Keratinocyte (primary cell): ENCODE data around the gene CDK14. TPM values are rescaled to one million over a fixed set of nuclear protein-coding genes. Genes with fewer than 3 reads are reported as not detected.
"Not testable (repeated sequence)": the region's sequence is repeated elsewhere in the genome, so short reads cannot be mapped to it uniquely, and the experiment has no call there.

Source experiments
- DNase-seq: peaks from one replicate; pipeline ENCODE4 v3.0.0-alpha.2; 2011; ENCODE audit warnings: low read depth, missing footprints, low spot score
- FAIRE-seq: peaks from 2 replicates; lab custom pipeline; 2011; peaks lifted over from hg19 to GRCh38; lab: Jason Lieb, UNC
- H2AFZ ChIP-seq: 2 replicates; pipeline ENCODE4 v1.6.0; 2012; ENCODE audit warnings: low read length, control low read depth, inconsistent platforms; ENCODE audit not compliant: control insufficient read depth
- H3K27ac ChIP-seq: 2 replicates; pipeline ENCODE4 v1.5.1; 2011; ENCODE audit warnings: low read length; ENCODE audit not compliant: control insufficient read depth, insufficient read depth
- H3K27me3 ChIP-seq: 3 replicates; pipeline ENCODE4 v1.6.0; 2011; ENCODE audit warnings: low read length; ENCODE audit not compliant: control insufficient read depth, insufficient read depth; ENCODE audit errors: extremely low read depth
- H3K36me3 ChIP-seq, 2 experiments: 2 replicates in 1 of 2; 3 replicates in 1 of 2; pipeline ENCODE4 v1.5.1; 2011; ENCODE audit warnings: low read length in 2 of 2, mild to moderate bottlenecking in 1 of 2; ENCODE audit not compliant: control insufficient read depth in 2 of 2, insufficient read depth in 2 of 2; ENCODE audit errors: extremely low read depth in 1 of 2
- H3K4me1 ChIP-seq: 3 replicates; pipeline ENCODE4 v1.5.1; 2011; ENCODE audit warnings: low read length; ENCODE audit not compliant: control insufficient read depth, insufficient read depth; ENCODE audit errors: extremely low read depth
- H3K4me2 ChIP-seq: 3 replicates; pipeline ENCODE4 v1.6.0; 2011; ENCODE audit warnings: low read depth, low read length; ENCODE audit not compliant: control insufficient read depth, insufficient read depth; ENCODE audit errors: extremely low read depth
- H3K4me3 ChIP-seq, 3 experiments: fragments of 200-600 bp in 1 of 3; sonication (generic) in 1 of 3; 2 replicates in 2 of 3; 3 replicates in 1 of 3; pipeline ENCODE4 v1.5.1; 2011 to 2016; ENCODE audit warnings: low read length in 3 of 3, mild to moderate bottlenecking in 3 of 3, control low read depth in 2 of 3, inconsistent platforms in 1 of 3, low read depth in 1 of 3, mixed read lengths in 1 of 3, mixed run types in 1 of 3, moderate library complexity in 1 of 3; ENCODE audit not compliant: control insufficient read depth in 2 of 3, insufficient read depth in 2 of 3; ENCODE audit errors: extremely low read depth in 1 of 3
- H3K79me2 ChIP-seq: 2 replicates; pipeline ENCODE4 v1.6.0; 2012; ENCODE audit warnings: low read length; ENCODE audit not compliant: control insufficient read depth, insufficient read depth
- H3K9ac ChIP-seq: 3 replicates; pipeline ENCODE4 v1.6.0; 2011; ENCODE audit warnings: low read length; ENCODE audit not compliant: control insufficient read depth, insufficient read depth; ENCODE audit errors: extremely low read depth
- H3K9me1 ChIP-seq: 3 replicates; pipeline ENCODE4 v1.6.0; 2011; ENCODE audit warnings: low read length; ENCODE audit not compliant: control insufficient read depth, insufficient read depth; ENCODE audit errors: extremely low read depth
- H3K9me3 ChIP-seq: 2 replicates; pipeline ENCODE4 v1.5.1; 2012; ENCODE audit warnings: low read depth, low read length; ENCODE audit not compliant: control insufficient read depth
- H4K20me1 ChIP-seq: 3 replicates; pipeline ENCODE4 v1.6.0; 2011; ENCODE audit warnings: low read length; ENCODE audit not compliant: control insufficient read depth, insufficient read depth; ENCODE audit errors: extremely low read depth
- CTCF ChIP-seq, 3 experiments: IDR thresholded peaks in 1 of 3; conservative IDR thresholded peaks in 1 of 3; optimal IDR thresholded peaks in 1 of 3; 2 replicates in 2 of 3; 3 replicates in 1 of 3; pipeline versions ENCODE3 to v1.5.1; 2011; ENCODE audit warnings: low read length in 3 of 3, mild to moderate bottlenecking in 3 of 3, moderate library complexity in 2 of 3, control low read depth in 1 of 3, inconsistent platforms in 1 of 3; ENCODE audit not compliant: insufficient read depth in 2 of 3; ENCODE audit errors: extremely low read depth in 1 of 3
- EZH2 ChIP-seq: IDR thresholded peaks from one replicate; pipeline ENCODE4 v1.6.1; 2012; ENCODE audit warnings: inconsistent platforms, mild to moderate bottlenecking, low read length, moderate library complexity
- dilution Hi-C: fragments of 300-500 bp; cut with MboI; formaldehyde crosslinking; loops from one replicate; pipeline ENCODE4 v1.7.0; 2020; ENCODE audit warnings: low sequenced_read_pairs; ENCODE audit not compliant: extremely low pct_ligation_motif_present
- polyA plus RNA-seq, 5 experiments: library from polyadenylated mRNA; depleted of rRNA in 3 of 5; stranded (reverse) in 3 of 5; stranded (forward) in 1 of 5; unstranded in 1 of 5; fragments of >200 nt; gene quantifications; 1 replicate in 1 of 5; 2 replicates in 3 of 5; 3 replicates in 1 of 5; pipeline versions ENCODE4 v1.2.1 to v1.2.3, GENCODE V29; 2011 to 2012; ENCODE audit warnings: missing spikeins in 2 of 5, low read depth in 1 of 5, low replicate concordance in 1 of 5

Gene CDK14
- polyA plus RNA-seq, 1 donor (not counting 4 experiments of a cell fraction or from before 2014, with no cell fraction given), result 4.0 TPM

- H3K79me2 ChIP-seq, result no peaks in the 10 kb centered on the region
- no peak overlapping the region for H3K27ac ChIP-seq
- H2AFZ ChIP-seq, result no peak overlapping the region
- H3K4me2 ChIP-seq, result no peak overlapping the region
- no peak overlapping the region for H3K9ac ChIP-seq
- H4K20me1 ChIP-seq, result no peaks in the 10 kb centered on the region
- H3K4me3 ChIP-seq, result no peak overlapping the region
- TF ChIP-seq EZH2, result no peak
- no peak for TF ChIP-seq CTCF (optimal IDR thresholded peaks at IDR 0.05 in 1 of 3, IDR thresholded peaks at IDR 0.05 in 1 of 3, conservative IDR thresholded peaks at IDR 0.05 in 1 of 3; ENCODE audit: extremely low read depth in 1 of 3, insufficient read depth in 2 of 3, low read length in 3 of 3)
- H3K9me1 ChIP-seq, result no peaks in the 10 kb centered on the region
- H3K4me1 ChIP-seq, result no peaks in the 10 kb centered on the region
- DNase-seq (no peak), FAIRE-seq (no peak)
- dilution Hi-C loops, result no loop called here
- H3K36me3 ChIP-seq, result no peaks in the 10 kb centered on the region
- no peaks in the 10 kb centered on the region for H3K9me3 ChIP-seq
- H3K27me3 ChIP-seq, result no peaks in the 10 kb centered on the region
Observed at GRCh38 chr7:90792301-90792700, 196.2 kb downstream of the CDK14 start.

- H2AFZ ChIP-seq, H3K36me3 ChIP-seq, H3K9me1 ChIP-seq, H3K79me2 ChIP-seq, H3K27me3 ChIP-seq, DNase-seq, H3K9ac ChIP-seq, H3K9me3 ChIP-seq, H4K20me1 ChIP-seq, H3K4me2 ChIP-seq, H3K4me3 ChIP-seq, H3K27ac ChIP-seq, dilution Hi-C loops, FAIRE-seq, H3K4me1 ChIP-seq: not testable (repeated sequence)
Observed at GRCh38 chr7:90794234-90794633, 198.1 kb downstream of the CDK14 start.

- dilution Hi-C loops, result no loop called here
- Histone ChIP-seq H3K36me3 (no peaks in the 10 kb centered on the region), H4K20me1 (no peaks in the 10 kb centered on the region), H3K4me3 (no peak overlapping the region), H3K9me3 (no peaks in the 10 kb centered on the region), H3K79me2 (no peaks in the 10 kb centered on the region), H3K9ac (no peak overlapping the region), H3K9me1 (no peaks in the 10 kb centered on the region), H3K27ac (no peak overlapping the region), H2AFZ (no peak overlapping the region), H3K4me1 (no peaks in the 10 kb centered on the region), H3K27me3 (no peaks in the 10 kb centered on the region), H3K4me2 (no peak overlapping the region)
- no peak for DNase-seq
- TF ChIP-seq CTCF (optimal IDR thresholded peaks at IDR 0.05 in 1 of 3, IDR thresholded peaks at IDR 0.05 in 1 of 3, conservative IDR thresholded peaks at IDR 0.05 in 1 of 3; ENCODE audit: extremely low read depth in 1 of 3, insufficient read depth in 2 of 3, low read length in 3 of 3) (no peak), EZH2 (no peak)
- no peak for FAIRE-seq
Observed at GRCh38 chr7:90797596-90797995, 201.5 kb downstream of the CDK14 start.
